ENCODE data around the gene EFNA5.

- TF ChIP-seq CTCF (conservative IDR thresholded peaks at IDR 0.05; ENCODE audit: low read depth in 2 of 2): no peak
- TF ChIP-seq EZH2 (IDR thresholded peaks at IDR 0.05; ENCODE audit: low read depth, unreplicated experiment): no peak
- TF ChIP-seq JUNB (IDR thresholded peaks at IDR 0.05; ENCODE audit: unreplicated experiment): no peak
- TF ChIP-seq REST (IDR thresholded peaks at IDR 0.05; ENCODE audit: unreplicated experiment): no peak
- no peak for TF ChIP-seq POLR2AphosphoS5 (IDR thresholded peaks at IDR 0.05; ENCODE audit: low read depth)
- TF ChIP-seq ETS1 (IDR thresholded peaks at IDR 0.05): no peak
- no peak for TF ChIP-seq CREB1 (CRISPR knock-in tag; IDR thresholded peaks at IDR 0.05; ENCODE audit: low read depth)
- no peak for TF ChIP-seq EZH2phosphoT487 (IDR thresholded peaks at IDR 0.05; ENCODE audit: unreplicated experiment)
- TF ChIP-seq ZNF331 (CRISPR knock-in tag; IDR thresholded peaks at IDR 0.05; ENCODE audit: low read depth): no peak
- TF ChIP-seq ZNF462 (CRISPR knock-in tag; IDR thresholded peaks at IDR 0.05): no peak
Observed at GRCh38 chr5:107359033-107359915, 311.5 kb downstream of the EFNA5 start.
